Measurements from ENCODE around the gene SLC17A9. TPM values are rescaled to one million over a fixed set of nuclear protein-coding genes. Genes with fewer than 3 reads are reported as not detected.

The SLC17A9 gene
- total and polyA plus RNA-seq, 10 of the 15 experiments (the other 5 are each of a cell fraction or from before 2014, with no cell fraction given): 0.72 to 74.1 (median 29.4) TPM

- intact Hi-C loops (cut with micrococcal nuclease; ENCODE audit: unreplicated experiment): no loop called here
- ChIA-PET RAD21 (ENCODE audit: unreplicated experiment) (interaction anchor here (1.1 to 1.3 kb wide), 2 partner anchors 9 to 23 kb away, joined by 4 read pairs; no protein-coding TSS in a partner anchor), CTCF (interaction anchor here (1.3 kb wide), 1 partner anchor 164 kb away, joined by 3 read pairs; no protein-coding TSS in a partner anchor), POLR2A (no interaction called here), SMC1A (ENCODE audit: uncharacterized antibody, unreplicated experiment) (interaction anchor here (1.0 kb wide), 1 partner anchor 36 kb away, joined by 3 read pairs; no protein-coding TSS in a partner anchor)
- in situ Hi-C loops (cut with MboI): no loop called here
- DNase-seq (ENCODE audit: low read depth, low spot score) (no peak), FAIRE-seq (no peak), ATAC-seq (no peak)
- H3K9ac ChIP-seq (ENCODE audit: control insufficient read depth, insufficient read depth, low read length): no peak overlapping the region
- H2AFZ ChIP-seq (ENCODE audit: control insufficient read depth, low read depth, low read length): no peak overlapping the region
- no peak overlapping the region for H3K4me3 ChIP-seq
- H3K27ac ChIP-seq (ENCODE audit: control insufficient read depth, insufficient read depth): no peak overlapping the region
- no peaks in the 10 kb centered on the region for H3K79me2 ChIP-seq (ENCODE audit: control insufficient read depth, insufficient read depth, low read length)
- H4K20me1 ChIP-seq (ENCODE audit: control insufficient read depth, insufficient read depth): no peaks in the 10 kb centered on the region
- H3K9me3 ChIP-seq (replicated peaks; ENCODE audit: control insufficient read depth, insufficient read depth, low read length): no peaks in the 10 kb centered on the region
- peaks cover 6% of the 10 kb centered on the region; the same call in 1 of the 2 replicates for H3K4me1 ChIP-seq (ENCODE audit: control insufficient read depth, insufficient read depth, low read length)
- no peak overlapping the region for H3K4me2 ChIP-seq (ENCODE audit: control insufficient read depth, insufficient read depth)
- no peaks in the 10 kb centered on the region for H3K36me3 ChIP-seq (ENCODE audit: control insufficient read depth in 2 of 2, insufficient read depth in 2 of 2, low read length in 1 of 2)
- H3K27me3 ChIP-seq (replicated peaks in 1 of 2; ENCODE audit: control insufficient read depth in 2 of 2, insufficient read depth in 2 of 2, low read length in 1 of 2): peaks cover 0 to 2% of the 10 kb centered on the region in 2 experiments; a peak in 3 of 4 replicates
- WGBS (ENCODE audit: insufficient coverage, insufficient replicate concordance, low lambda C conversion rate, missing lambda C conversion rate): 56% methylated on average over 1 of the region's 6 CpGs
- BruUV-seq (replicated peaks): no TSS peak
- TF ChIP-seq RELB (IDR thresholded peaks at IDR 0.05; ENCODE audit: low read depth) (no peak), NR2C1 (IDR thresholded peaks at IDR 0.05) (no peak), ZNF592 (IDR thresholded peaks at IDR 0.05) (no peak), EP300 (IDR thresholded peaks at IDR 0.05; ENCODE audit: borderline replicate concordance in 1 of 2, control insufficient read depth in 1 of 2, low read depth in 2 of 2, low read length in 2 of 2) (no peak), JUNB (IDR thresholded peaks at IDR 0.05) (no peak), CUX1 (IDR thresholded peaks at IDR 0.05; ENCODE audit: insufficient replicate concordance, low read depth, low read length) (no peak), RUNX3 (IDR thresholded peaks at IDR 0.05; ENCODE audit: low read length) (no peak), BCLAF1 (IDR thresholded peaks at IDR 0.05) (no peak)
Observed at GRCh38 chr20:62986257-62986800, 33.8 kb downstream of the SLC17A9 start.
